ENCODE results near the gene MSX2.

Gene MSX2

GRCh38 chr5:174773371-174773770 lies 49.0 kb downstream of the MSX2 start:
- Histone ChIP-seq H3K9me3 (ENCODE audit: control insufficient read depth in 2 of 2, low read length in 2 of 2) (no peaks in the 10 kb centered on the region), H3K4me3 (ENCODE audit: low read length in 2 of 2) (no peak overlapping the region), H3K4me1 (ENCODE audit: control insufficient read depth in 2 of 2, insufficient read depth in 2 of 2, low read length in 2 of 2) (no peaks in the 10 kb centered on the region), H3K27ac (ENCODE audit: low read depth in 2 of 2, low read length in 2 of 2) (no peak overlapping the region), H3K36me3 (ENCODE audit: control insufficient read depth in 2 of 2, insufficient read depth in 2 of 2, low read length in 2 of 2) (no peaks in the 10 kb centered on the region), H3K27me3 (ENCODE audit: control insufficient read depth in 2 of 2, insufficient read depth in 2 of 2, low read length in 2 of 2) (no peaks in the 10 kb centered on the region), H3K9ac (ENCODE audit: low read depth in 1 of 2, low read length in 2 of 2) (no peak overlapping the region)

GRCh38 chr5:174775081-174775480 lies 50.7 kb downstream of the MSX2 start:
- Histone ChIP-seq H3K9me3 (ENCODE audit: control insufficient read depth in 2 of 2, low read length in 2 of 2) (no peaks in the 10 kb centered on the region), H3K36me3 (ENCODE audit: control insufficient read depth in 2 of 2, insufficient read depth in 2 of 2, low read length in 2 of 2) (no peaks in the 10 kb centered on the region), H3K9ac (ENCODE audit: low read depth in 1 of 2, low read length in 2 of 2) (no peak overlapping the region), H3K27me3 (ENCODE audit: control insufficient read depth in 2 of 2, insufficient read depth in 2 of 2, low read length in 2 of 2) (no peaks in the 10 kb centered on the region), H3K4me3 (ENCODE audit: low read length in 2 of 2) (no peak overlapping the region), H3K27ac (ENCODE audit: low read depth in 2 of 2, low read length in 2 of 2) (no peak overlapping the region), H3K4me1 (ENCODE audit: control insufficient read depth in 2 of 2, insufficient read depth in 2 of 2, low read length in 2 of 2) (no peaks in the 10 kb centered on the region)

DNA sequence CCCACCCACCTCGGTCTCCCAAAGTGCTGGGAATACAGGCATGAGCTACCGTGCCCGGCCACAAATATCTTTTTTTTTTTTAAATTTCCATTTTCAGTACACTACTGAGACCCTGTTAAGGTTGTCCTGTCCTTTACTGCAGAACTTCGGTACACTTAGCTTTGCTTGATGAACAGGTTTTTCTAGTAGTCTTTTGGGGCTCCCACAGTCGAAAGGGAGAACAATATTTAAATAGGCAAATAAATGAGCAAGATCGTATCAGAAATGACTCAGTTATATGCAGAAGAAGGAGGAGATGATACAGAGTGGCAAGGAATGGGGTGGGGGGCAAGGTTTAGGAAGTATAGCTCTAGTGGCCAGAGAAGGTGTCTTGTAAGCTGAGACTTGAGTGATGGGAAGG lies 52.7 kb downstream of the MSX2 start:
- no peak overlapping the region for H3K9ac ChIP-seq (ENCODE audit: low read depth in 1 of 2, low read length in 2 of 2)
- H3K4me3 ChIP-seq (ENCODE audit: low read length in 2 of 2) = no peak overlapping the region
- H3K27me3 ChIP-seq (ENCODE audit: control insufficient read depth in 2 of 2, insufficient read depth in 2 of 2, low read length in 2 of 2) = no peaks in the 10 kb centered on the region
- no peak overlapping the region for H3K27ac ChIP-seq (ENCODE audit: low read depth in 2 of 2, low read length in 2 of 2)
- H3K9me3 ChIP-seq (ENCODE audit: control insufficient read depth in 2 of 2, low read length in 2 of 2) = no peaks in the 10 kb centered on the region
- H3K4me1 ChIP-seq (ENCODE audit: control insufficient read depth in 2 of 2, insufficient read depth in 2 of 2, low read length in 2 of 2) = no peaks in the 10 kb centered on the region
- no peaks in the 10 kb centered on the region for H3K36me3 ChIP-seq (ENCODE audit: control insufficient read depth in 2 of 2, insufficient read depth in 2 of 2, low read length in 2 of 2)

- H3K27ac ChIP-seq (ENCODE audit: low read depth in 2 of 2, low read length in 2 of 2) = no peak overlapping the region
- H3K36me3 ChIP-seq (ENCODE audit: control insufficient read depth in 2 of 2, insufficient read depth in 2 of 2, low read length in 2 of 2) = no peaks in the 10 kb centered on the region
- H3K27me3 ChIP-seq (ENCODE audit: control insufficient read depth in 2 of 2, insufficient read depth in 2 of 2, low read length in 2 of 2) = no peaks in the 10 kb centered on the region
- H3K4me3 ChIP-seq (ENCODE audit: low read length in 2 of 2) = no peak overlapping the region
- H3K9ac ChIP-seq (ENCODE audit: low read depth in 1 of 2, low read length in 2 of 2) = no peak overlapping the region
- no peaks in the 10 kb centered on the region for H3K9me3 ChIP-seq (ENCODE audit: control insufficient read depth in 2 of 2, low read length in 2 of 2)
- H3K4me1 ChIP-seq (ENCODE audit: control insufficient read depth in 2 of 2, insufficient read depth in 2 of 2, low read length in 2 of 2) = no peaks in the 10 kb centered on the region
These were observed 53.2 kb downstream of the MSX2 start for GRCh38 chr5:174777583-174777982.
